HL-60 (cell line): ENCODE results near the gene IRF7.
A peak's percentile ranks its signal among the peaks of the same experiment; 100 is the strongest.

Source experiments
- DNase-seq, 2 experiments: peaks; one replicate each; pipeline ENCODE4 v3.0.0-alpha.2; 2010 to 2020; ENCODE audit warnings: low read depth in 1 of 2, low spot score in 1 of 2
- H3K27ac ChIP-seq: fragments of 250-450 bp; sonication (Bioruptor Pico); replicated peaks from 2 replicates; pipeline ENCODE4 v1.5.1; 2020; ENCODE audit warnings: mild to moderate bottlenecking, moderate library complexity
- H3K27me3 ChIP-seq: fragments of 250-450 bp; sonication (Bioruptor Pico); 2 replicates; pipeline ENCODE4 v1.5.1; 2021; ENCODE audit warnings: mild to moderate bottlenecking, moderate library complexity; ENCODE audit not compliant: insufficient read depth, poor library complexity, severe bottlenecking
- H3K4me3 ChIP-seq: replicated peaks from 2 replicates; pipeline ENCODE4 v1.5.1; 2011; ENCODE audit warnings: mild to moderate bottlenecking, control low read depth, low read length; ENCODE audit not compliant: insufficient read depth
- GABPA ChIP-seq: IDR thresholded peaks from 2 replicates; pipeline ENCODE4 v1.6.1; 2012; ENCODE audit warnings: low read depth
- POLR2AphosphoS5 ChIP-seq: IDR thresholded peaks from 2 replicates; pipeline ENCODE4 v1.6.1; 2012; ENCODE audit warnings: low read depth
- SPI1 ChIP-seq: IDR thresholded peaks from 2 replicates; pipeline ENCODE4 v1.6.1; 2012; ENCODE audit warnings: low read depth, mild to moderate bottlenecking, borderline replicate concordance
- TF ChIP-seq, protein P1 (sequence below): IDR thresholded peaks from 2 replicates; pipeline ENCODE4 v1.6.1; 2012; ENCODE audit warnings: low read depth; ENCODE audit not compliant: insufficient replicate concordance
- TF ChIP-seq, protein P2 (sequence below): IDR thresholded peaks from one replicate; pipeline ENCODE4 v1.5.1; 2011; ENCODE audit warnings: low read length, control low read depth, inconsistent platforms; ENCODE audit not compliant: insufficient read depth

The IRF7 gene

DNA sequence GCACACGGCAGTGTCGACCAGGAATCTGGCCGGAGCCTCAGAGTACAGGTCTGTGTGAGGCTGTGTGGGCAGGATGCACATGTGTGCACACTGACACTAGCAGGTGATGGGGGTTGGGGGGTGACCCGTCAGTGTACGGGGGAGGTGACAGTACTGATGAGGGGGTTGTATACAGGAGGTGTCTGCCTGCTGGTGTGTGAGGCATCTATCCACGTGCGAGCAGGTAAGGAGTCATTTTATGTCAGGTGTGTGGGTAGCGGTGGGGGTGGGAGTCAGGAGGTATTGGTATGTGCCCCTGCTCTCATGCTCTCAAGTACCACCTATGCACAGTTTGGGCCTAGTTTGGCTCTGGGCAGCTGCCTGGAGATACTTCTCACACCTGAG, 44.0 kb downstream of the IRF7 start:
- TF ChIP-seq SPI1 (no peak), POLR2AphosphoS5 (no peak), GABPA (no peak)
- TF ChIP-seq, protein P1, sequence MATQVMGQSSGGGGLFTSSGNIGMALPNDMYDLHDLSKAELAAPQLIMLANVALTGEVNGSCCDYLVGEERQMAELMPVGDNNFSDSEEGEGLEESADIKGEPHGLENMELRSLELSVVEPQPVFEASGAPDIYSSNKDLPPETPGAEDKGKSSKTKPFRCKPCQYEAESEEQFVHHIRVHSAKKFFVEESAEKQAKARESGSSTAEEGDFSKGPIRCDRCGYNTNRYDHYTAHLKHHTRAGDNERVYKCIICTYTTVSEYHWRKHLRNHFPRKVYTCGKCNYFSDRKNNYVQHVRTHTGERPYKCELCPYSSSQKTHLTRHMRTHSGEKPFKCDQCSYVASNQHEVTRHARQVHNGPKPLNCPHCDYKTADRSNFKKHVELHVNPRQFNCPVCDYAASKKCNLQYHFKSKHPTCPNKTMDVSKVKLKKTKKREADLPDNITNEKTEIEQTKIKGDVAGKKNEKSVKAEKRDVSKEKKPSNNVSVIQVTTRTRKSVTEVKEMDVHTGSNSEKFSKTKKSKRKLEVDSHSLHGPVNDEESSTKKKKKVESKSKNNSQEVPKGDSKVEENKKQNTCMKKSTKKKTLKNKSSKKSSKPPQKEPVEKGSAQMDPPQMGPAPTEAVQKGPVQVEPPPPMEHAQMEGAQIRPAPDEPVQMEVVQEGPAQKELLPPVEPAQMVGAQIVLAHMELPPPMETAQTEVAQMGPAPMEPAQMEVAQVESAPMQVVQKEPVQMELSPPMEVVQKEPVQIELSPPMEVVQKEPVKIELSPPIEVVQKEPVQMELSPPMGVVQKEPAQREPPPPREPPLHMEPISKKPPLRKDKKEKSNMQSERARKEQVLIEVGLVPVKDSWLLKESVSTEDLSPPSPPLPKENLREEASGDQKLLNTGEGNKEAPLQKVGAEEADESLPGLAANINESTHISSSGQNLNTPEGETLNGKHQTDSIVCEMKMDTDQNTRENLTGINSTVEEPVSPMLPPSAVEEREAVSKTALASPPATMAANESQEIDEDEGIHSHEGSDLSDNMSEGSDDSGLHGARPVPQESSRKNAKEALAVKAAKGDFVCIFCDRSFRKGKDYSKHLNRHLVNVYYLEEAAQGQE: no peak
- TF ChIP-seq, protein P2, sequence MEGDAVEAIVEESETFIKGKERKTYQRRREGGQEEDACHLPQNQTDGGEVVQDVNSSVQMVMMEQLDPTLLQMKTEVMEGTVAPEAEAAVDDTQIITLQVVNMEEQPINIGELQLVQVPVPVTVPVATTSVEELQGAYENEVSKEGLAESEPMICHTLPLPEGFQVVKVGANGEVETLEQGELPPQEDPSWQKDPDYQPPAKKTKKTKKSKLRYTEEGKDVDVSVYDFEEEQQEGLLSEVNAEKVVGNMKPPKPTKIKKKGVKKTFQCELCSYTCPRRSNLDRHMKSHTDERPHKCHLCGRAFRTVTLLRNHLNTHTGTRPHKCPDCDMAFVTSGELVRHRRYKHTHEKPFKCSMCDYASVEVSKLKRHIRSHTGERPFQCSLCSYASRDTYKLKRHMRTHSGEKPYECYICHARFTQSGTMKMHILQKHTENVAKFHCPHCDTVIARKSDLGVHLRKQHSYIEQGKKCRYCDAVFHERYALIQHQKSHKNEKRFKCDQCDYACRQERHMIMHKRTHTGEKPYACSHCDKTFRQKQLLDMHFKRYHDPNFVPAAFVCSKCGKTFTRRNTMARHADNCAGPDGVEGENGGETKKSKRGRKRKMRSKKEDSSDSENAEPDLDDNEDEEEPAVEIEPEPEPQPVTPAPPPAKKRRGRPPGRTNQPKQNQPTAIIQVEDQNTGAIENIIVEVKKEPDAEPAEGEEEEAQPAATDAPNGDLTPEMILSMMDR: no peak
- Histone ChIP-seq H3K4me3 (no peak overlapping the region), H3K27ac (no peak overlapping the region), H3K27me3 (peaks cover 12% of the 10 kb centered on the region)
- DNase-seq: no peak

DNA sequence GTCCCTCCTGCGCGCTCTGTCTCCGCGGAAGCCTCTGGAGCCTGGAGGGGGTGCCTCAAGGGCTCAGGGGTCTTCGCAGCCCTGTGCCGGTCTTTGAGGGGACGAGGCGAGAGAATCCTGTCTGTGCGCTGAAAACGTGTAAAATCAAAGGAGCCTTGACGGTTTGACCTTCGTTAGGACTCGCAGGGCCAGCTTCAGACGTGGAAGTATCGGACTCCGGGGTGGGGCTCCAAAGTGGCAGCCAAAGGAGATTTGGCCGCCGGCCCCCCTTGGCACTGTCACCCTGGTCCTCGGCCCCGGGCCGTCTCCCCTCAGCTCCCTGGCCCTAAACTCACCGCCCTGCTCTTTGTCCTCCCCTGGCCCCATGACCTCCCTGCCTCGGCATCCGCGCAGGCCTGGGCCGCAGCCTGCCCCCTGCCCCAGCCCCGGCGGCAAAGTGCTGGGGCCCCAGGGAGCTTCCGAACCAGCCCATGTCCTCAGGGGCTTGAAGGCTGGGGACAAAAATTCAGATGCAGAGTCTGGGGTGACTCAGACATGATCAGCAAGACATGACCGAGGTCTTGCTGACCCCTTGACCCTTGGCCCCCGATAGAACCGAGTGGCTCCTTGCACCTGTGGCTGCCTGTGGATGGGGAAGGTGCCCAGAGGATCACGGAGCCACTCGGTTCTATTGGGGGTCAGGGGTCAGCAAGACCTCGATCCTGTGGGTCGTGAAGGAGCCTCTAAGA, 46.4 kb downstream of the IRF7 start:
- Histone ChIP-seq H3K27ac (no peak overlapping the region), H3K4me3 (peak overlapping the region; percentile 48), H3K27me3 (peaks cover 8% of the 10 kb centered on the region)
- no peak for DNase-seq
- TF ChIP-seq GABPA (no peak), POLR2AphosphoS5 (no peak), SPI1 (no peak)
- TF ChIP-seq, protein P2: no peak
- TF ChIP-seq, protein P1: no peak

DNA sequence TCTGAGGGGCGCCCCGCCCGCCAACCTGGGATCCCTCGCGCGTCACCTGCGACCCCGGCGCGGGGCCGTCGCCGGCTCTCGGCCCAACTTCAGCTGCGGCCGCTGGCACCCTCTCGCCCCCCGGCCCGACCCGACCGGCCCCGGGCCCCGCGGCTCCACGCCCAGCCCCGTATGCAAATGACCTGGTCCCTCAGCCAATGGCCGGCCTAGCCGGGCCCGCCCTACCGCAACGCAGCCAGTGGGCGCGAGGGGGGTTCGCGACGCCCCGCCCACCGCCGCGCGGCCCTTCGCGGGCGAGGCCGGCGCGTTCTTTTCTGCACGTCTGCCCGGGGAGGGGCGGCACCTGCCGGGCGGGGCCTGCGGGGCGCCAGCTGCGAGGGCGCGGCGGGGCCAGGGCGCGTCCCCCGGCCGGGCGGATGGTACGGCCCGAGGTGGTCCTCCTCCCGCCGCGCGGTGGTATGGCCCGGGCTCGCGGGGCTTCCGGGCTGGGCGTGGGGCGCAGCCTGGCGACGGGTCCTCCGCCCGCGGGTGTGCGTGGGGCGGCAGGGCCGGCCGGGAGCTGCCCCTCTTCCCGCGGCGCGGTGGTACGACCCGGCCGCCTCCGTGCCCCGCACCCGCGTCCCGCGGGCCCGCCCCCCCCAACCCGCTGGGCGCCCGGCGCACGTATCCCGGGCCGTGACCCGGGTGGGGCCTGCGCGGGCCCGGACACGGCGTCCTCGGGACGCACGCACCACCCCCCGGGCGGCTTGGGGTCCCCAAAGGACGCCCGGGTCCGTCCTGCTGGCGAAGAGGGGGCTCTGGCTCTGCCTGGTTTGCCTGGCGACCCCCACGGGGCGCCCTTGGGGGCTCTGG, 47.2 kb downstream of the IRF7 start:
- DNase-seq: peak; percentile 85 to 87
- Histone ChIP-seq H3K4me3 (peak overlapping the region; percentile 48), H3K27ac (no peak overlapping the region), H3K27me3 (peaks cover 8% of the 10 kb centered on the region)
- TF ChIP-seq, protein P1: no peak
- TF ChIP-seq, protein P2: no peak
- TF ChIP-seq GABPA (no peak), POLR2AphosphoS5 (no peak), SPI1 (no peak)
